ENCODE measurements around the gene JPT2.
"Not testable (repeated sequence)": the region's sequence is repeated elsewhere in the genome, so short reads cannot be mapped to it uniquely, and the experiment has no call there.

JPT2 gene

DNA sequence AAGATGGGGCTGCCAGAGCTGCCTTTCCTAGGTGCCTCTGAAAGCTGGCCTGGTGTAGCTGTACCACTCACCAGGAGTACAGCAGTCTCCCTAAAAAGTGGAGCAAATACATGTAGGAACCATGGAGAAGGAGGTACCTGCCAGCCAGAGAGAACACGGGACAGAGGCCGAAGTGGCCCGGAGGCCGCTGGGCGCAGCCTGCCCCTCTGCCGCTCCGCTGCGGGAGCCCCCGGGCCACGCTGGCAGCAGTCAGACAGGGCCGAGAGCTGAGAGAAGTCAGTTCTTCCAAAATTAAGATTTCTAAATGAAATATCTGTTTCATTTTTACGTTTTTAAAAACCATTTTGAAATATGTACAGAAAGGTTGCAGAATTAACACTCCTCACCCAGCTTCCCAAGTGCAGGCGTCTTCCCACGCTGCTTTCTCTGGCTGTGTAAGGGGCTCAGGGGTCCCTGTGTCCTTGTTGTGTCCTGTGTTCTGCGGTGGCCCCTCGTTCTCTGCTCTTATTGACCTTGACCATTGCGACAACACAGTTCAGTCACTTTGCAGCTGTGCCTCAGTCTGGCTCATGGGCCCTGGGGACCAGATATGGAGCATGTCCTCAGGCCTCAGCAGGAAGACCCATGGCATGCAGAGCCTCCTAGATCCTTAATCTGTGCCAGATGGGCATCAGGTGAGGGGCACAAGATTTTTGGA lies 32.9 kb downstream of the JPT2 start:
- DNase-seq, result no peak

DNA sequence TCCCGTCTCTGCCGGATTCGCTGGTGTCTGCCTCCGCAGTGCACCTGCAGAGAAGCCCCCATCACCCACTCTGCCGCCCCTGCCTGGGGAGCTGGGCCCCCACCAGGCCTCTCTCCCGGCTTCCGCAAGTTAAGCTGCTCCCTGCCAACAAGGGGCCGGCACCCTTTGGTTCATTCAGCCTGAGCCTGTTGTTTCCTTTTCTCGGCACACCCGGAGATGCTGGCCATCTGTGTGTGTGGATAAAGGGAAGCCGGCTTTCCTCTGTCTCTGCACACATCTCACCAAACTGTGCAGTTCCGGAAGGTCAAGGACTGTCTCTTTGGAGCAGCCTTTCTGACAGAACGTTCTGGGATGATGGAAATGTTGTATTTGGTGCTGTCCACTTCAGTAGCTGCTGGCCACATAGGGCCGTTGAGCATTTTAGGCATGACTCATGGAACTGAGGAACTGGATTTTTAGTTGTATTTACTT lies 34.7 kb downstream of the JPT2 start:
- DNase-seq, result no peak

DNA sequence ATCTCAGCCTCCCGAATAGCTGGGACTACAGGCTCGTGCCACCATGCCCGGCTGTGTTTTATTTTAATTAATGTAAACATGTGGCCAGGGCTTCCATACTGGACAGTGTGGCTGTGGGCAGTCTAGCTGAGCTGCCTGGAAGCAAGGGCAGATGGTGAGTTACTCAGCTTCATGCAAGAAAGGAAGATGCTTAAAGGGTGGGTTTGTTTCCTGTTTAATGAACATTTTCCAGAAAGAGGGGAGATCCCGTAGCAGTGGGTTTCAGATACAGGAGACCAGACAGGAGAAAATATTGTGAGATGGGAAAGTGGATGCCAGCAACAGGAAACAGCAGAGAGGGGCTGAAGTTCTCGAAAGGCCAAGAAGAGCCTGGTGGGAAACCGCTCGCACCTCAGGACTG lies 35.3 kb downstream of the JPT2 start:
- no peak for DNase-seq

DNA sequence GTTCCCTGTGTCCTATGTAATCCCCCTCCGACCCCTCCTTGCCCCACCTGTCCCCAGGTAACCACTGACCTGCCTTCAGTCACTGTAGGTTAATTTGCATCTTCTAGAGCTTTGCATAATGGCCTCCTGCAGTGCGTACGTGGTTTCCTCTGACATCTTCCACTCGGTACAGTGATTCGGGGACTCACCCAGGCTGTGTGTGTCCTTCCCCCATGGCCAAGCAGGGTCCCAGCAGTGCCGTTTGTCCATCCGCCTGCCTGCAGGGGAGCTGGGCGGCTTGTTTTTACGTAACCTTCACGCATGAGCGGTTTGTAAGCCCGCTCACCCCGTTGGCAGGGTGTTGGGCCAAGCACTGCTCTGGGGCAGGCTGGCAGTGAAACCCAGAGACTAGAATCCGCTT lies 35.9 kb downstream of the JPT2 start:
- DNase-seq, result no peak

DNA sequence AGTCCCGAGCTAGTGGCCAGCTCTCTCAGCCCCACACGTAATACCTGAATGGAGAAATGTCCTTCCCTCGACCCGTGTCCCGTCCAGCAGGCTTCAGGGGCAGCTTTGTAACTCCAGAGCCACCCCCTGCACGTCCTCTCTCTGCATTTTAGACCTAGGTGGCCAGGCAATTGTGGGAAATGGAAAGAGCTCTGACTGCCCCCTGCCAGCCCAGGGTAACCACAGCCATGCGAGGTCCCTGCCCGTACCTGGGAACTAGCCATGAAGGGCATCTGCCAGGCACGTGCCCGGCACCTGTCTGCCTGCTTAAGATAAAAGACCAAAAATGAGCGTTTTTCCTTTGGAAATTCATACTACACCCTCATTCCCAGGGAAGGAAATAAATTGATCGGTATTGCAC lies 37.1 kb downstream of the JPT2 start:
- no peak for DNase-seq

DNA sequence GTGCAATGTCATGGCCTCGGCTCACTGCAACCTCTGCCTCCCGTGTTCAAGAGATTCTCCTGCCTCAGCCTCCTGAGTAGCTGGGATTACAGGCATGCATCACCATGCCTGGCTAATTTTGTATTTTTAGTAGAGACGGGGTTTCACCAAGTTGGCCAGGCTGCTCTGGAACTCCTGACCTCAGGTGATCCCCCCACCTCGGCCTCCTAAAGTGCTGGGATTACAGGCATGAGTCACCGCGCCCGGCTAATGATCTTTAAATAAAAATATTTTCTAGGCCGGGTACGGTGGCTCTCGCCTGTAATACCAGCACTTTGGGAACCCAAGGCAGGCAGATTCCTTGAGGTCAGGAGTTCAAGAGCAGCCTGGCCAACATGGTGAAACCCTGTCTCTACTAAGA lies 40.2 kb downstream of the JPT2 start:
- DNase-seq, result not testable (repeated sequence)

DNA sequence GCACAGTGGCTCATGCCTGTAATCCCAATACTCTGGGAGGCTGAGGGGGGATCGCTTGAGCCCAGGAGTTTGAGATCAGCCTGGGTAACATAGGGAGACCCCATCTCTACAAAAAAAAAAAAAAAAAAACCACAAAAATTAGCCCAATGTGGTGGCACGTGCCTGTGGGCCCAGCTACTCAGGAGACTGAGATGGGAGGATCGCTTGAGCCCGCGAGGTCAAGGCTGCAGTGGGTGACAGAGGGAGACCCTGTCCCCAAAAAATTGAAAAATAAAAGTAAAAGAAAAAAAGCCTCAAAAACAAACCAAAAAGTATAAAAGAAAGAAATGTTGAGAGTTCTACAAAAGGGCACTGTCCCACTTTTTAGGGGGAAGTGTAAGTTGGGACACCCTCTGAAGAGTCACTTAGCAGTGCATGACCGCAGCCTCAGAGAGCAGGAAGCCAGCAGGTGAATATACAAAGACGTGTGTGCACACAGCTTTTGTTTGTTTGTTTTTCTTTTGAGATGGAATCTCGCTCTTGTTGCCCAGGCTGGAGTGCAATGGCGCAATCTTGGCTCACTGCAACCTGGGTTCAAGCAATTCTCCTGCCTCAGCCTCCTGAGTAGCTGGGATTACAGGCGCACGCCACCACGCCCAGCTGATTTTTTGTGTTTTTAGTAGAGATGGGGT lies 41.6 kb downstream of the JPT2 start:
- not testable (repeated sequence) for DNase-seq

DNA sequence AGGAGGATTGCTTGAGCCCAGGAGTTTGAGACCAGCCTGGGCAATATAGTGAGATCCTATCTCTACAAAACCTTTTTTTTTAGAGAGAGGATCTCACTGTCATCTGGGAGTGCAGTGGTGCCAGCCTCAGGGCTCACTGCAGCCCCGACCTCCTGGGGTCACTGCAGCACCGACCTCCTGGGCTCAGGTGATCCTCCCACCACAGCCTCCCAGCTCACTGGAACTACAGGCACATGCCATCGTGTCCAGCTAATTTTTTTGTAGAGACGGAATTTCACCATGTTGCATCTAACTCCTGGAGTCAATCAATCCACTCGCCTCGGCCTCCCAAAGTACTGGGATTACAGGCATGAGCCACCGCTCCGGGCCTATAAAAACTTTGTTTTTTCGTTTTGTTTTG lies 43.3 kb downstream of the JPT2 start:
- no peak for DNase-seq

DNA sequence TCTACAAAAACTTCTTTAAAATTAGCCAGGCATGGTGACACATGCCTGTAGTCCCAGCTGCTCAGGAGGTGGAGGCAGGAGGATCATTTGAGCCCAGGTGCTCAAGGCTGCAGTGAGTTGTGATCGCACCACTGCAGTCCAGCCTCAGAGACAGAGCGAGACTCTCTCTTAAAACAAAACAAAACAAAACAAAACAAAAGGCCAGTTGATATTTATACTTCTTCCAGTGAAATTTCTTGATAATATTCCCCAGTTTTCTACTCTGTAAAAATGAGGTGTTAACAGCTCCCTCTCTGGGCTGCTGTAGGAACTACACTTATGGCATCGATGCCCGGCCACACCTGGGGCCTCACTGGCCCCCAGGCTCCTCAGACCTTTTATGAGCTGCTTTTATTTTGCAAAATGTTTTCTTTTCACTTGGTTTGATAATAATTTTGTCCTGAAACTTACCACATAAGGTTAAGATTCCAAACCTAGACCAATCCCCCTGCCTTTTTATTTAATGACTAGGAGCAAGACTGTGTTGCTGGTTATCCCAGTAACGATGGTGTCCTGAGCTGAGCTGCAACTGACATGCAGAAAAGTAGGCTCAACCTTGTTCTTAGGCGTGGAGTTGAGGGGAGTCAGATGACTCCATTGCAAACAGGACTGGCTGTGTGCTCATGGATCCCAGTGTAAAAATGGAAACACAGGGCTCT lies 45.5 kb downstream of the JPT2 start:
- DNase-seq, result no peak

DNA sequence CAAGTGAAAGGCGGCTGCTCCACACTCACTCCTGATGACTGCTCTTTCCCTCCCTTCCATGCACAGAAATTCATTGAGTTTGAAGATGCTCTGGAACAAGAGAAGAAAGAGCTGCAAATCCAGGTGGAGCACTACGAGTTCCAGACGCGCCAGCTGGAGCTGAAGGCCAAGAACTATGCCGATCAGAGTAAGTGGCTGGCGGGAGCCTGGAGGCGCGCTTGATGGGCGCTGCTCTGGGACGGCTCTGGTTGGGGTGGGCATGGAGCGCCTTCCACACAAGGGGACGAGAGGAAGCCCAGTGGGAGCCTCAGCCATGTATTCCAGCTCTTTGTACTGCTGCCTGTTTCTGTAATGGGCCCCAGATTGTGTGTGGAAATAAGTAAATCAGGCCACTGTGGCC lies 46.4 kb downstream of the JPT2 start:
- no peak for DNase-seq

DNA sequence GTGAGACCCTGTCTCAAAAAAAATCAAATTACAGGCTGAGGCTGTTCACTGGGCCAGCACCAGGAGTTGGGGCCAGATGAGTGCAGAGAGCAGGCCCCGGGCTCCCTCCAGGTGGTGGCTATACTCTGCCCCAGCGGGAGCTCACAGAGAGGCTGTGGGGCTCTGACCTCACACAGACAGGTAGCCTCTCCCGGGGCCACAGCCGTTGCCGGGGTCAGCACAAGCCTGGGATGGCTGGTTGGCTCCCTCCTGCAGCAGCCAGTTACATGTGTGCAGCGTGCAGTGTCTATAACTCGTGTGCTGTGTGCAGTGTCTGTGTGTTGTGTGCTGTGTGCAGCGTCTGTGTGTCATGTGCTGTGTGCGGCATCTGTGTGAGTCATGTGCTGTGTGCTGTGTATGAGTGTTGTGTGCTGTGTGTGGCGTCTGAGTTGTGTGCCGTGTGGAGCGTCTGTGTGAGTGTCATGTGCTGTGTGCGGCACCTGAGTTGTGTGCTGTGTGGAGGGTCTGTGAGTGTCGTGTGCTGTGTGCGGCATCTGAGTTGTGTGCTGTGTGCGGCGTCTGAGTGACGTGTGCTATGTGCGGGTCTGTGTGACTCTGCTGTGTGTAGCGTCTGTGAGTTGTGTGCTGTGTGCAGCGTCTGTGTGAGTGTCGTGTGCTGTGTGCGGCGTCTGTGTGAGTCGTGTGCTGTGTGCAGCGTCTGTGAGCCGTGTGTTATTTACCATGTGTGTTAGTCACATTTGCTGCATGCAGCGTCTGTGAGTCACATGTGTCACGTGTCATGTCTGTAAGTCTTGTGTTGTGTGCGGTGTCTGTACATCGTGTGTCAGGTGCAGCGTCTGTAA lies 48.8 kb downstream of the JPT2 start:
- no peak for DNase-seq

DNA sequence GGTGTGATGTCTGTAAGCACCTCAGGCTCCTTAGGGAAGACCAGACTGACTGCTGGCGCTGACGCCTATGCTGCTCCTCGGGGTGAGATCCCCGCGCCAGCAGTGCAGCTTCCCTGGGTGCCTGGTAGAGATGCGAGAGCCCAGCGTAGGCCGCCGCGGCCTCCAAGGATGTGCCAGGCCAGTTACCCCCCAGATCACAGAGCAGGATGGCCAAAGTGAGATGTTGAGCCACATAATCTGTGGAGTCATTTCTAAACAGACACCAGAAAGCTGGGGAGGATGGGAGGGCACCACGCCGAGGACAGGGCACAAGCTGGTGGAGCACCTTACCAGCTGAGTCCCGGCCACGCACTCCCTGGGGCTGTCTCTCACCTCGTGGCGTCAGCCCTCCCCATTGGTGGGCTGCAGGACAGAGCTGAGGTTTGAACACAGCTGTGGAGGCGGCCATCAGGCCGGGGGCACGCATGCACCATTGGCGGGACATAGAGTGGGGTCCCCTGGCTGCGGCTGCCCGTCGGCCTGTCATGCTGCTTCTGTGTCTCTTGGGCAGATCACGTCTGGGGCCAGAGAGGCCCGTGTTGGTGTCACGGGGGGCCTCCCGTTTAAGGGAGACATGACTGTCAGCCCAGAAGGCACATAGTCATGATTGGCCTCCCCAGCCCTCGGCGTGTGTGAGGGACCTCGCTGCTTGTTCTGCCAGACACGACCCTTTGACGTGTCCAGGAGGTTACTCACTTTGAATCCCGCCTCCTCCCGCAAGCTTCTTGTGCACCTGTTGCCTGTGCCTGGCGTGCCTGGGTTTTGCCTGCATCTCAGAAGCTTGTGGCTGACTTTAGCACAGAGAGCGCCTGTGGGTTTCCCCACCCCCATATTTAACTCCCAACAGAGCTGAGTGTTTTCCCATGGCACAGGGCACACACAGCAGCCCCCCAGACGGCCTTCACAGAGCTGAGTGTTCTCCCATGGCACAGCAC lies 49.9 kb downstream of the JPT2 start:
- DNase-seq, result no peak

DNA sequence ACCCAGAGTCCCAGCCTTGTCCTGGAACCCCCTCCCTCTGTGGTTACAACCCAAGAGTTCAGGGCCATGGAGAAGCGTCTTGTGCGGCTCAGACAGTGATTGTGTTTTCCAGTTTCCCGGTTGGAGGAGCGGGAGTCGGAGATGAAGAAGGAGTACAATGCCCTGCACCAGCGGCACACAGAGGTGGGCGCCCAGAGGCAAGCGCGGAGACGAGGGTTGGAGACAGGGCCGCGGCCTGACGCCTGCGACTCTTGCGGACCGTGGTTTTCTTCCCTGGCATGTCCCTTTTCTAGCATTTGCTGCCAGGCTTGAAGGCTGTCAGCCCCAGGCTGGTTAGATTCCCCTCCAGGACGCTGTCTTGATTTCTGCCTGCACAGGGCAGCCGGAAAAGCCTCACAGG lies 50.9 kb downstream of the JPT2 start:
- no peak for DNase-seq

DNA sequence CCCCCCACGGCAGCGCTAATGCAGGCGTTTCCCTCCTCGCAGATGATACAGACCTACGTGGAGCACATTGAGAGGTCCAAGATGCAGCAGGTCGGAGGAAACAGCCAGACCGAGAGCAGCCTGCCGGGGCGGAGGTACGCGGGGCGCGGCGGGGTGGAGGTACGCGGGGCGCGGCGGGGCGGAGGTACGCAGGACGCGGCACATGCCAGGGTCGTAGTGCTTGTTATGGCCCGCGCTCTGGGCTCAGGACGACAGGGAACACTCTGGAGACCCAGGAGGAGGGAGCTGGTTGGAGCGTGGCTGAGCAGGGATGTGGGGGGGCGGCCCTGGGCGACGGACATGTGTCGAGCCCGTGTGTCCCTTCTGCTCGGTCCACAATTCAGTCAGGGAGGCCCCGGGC lies 51.4 kb downstream of the JPT2 start:
- no peak for DNase-seq

DNA sequence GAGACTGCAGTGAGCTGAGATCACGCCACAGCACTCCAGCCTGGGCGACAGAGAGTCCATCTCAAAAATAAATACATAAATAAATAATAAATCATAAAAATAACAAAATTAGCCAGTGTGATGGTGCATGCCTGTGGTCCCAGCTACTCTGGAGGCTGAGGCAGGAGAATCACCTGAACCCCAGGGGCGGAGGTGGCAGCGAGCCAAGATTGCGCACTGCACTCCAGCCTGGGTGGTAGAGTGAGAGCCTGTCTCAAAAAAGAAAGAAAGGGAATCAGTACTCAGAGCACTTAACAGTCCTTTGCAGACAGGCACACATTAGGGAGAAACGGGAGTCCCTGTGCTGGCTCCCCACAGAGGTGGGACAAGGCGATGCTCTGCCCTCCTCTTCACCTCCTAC lies 53.0 kb downstream of the JPT2 start:
- no peak for DNase-seq

DNA sequence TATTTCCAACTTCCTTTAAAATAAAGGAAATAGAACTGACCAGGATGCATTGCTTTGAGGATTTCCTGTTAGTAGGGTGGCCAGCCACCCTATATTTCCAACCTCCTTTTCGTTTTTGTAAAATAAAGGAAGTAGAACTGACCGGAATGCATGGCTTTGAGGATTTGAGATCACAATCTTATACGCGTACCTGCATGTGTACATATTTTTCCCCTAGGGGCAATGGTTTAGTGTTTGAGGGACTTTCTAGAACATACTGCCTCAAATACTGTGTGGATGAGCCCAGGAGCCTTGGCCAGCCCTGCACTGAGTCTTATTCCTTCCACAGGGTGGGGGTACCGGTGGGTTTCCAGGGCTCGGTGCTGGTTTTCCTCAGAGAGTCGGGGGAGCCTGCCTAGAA lies 53.5 kb downstream of the JPT2 start:
- no peak for DNase-seq

DNA sequence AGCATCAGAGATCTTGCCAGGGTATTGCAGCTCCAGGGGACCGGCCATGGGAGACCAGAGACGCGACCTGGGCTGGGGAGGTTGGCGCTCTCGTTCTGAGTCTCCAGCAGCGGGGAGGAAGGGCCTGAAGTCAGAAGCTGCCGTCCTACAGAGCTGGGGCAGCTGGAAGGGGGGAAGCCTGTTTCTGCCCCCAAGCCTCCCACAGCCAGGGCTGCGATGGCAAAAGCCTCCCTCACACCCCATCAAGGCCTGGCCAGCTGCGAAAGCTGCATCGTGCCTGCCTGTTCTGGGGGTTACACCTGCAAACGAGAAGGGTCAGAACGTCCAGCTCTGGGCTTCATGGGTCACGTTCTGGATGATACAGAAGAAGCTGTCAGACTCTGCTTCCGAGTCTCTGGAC lies 54.0 kb downstream of the JPT2 start:
- DNase-seq, result no peak

DNA sequence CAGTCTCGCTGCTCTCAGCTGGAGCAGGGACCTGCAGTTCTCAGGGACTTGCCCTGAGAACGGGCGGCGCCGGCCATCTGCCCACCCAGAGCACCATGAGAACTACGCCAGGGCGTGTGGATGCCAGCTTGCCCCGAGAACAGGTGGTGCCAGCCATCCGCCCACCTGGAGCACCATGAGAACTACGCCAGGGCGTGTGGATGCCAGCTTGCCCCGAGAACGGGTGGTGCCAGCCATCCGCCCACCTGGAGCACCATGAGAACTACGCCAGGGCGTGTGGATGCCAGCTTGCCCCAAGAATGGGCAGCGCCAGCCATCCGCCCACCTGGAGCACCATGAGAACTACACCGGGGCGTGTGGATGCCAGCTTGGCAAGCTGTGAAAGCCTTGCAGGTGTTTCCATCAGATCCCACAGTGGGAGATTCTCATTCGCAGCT lies 54.5 kb downstream of the JPT2 start:
- not testable (repeated sequence) for DNase-seq

DNA sequence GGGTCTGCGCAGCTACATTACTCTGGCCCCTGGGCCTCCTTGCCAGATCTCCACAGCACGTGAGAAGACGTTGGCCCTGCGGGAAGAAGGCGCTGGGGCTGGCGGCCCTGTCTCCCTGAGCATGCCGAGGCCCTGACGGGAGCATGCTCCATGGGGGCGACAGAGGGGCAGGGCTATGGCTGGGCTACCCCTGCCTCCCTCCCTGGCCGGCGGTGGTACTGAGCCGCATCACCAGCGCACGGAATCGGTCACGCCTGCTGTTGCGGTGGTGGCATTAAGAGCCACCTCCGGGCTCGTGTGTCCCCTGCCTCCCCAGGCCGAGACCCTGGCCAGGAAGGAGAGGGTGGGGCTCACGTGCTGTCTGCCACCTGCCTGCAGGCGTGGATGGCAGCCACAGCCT lies 56.0 kb downstream of the JPT2 start:
- DNase-seq, result no peak

DNA sequence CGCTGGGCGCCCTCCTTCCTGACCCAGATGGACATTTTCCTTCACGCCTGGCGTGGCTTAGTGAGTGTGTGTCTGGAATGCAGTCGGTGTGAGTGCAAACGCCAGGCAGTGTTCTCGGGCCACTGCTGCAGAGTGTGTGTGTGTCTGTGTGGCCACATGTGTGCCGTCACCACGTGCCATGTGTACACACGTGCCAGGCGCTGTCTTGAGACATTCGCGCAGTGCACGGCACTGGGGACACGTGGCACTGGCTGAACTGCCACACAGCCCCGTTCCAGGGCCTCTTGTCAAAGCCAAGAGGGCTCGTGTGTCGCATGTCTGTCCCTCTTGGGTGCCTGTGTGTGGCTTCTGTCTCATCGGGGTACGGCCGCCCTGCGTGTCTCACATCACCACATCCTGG lies 56.7 kb downstream of the JPT2 start:
- DNase-seq, result no peak

DNA sequence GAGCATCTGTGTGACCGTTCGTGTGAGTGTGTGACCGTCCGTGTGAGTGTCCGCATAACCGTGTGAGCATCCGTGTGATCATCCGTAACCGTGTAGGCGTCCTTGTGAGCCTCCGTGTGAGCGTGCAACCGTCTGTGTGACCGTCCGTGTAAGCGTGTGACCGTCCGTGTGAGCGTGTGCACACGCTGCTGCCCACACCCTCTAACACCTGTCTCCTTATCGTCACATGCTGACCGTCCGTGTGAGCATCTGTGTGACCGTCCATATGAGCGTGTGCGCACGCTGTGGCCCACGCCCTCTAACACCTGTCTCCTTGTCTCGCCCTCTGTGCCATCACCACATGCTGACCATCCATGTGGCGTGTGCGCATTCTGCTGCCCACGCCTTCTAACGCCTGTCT lies 62.2 kb downstream of the JPT2 start:
- DNase-seq, result no peak
